Mammary epithelial cell (primary cell): ENCODE data around the gene CEACAM16.

Experiments
- CTCF ChIP-seq, 2 donors: IDR thresholded peaks in 1 of 2; conservative IDR thresholded peaks in 1 of 2; 2 replicates each; pipeline ENCODE4 v1.5.1; 2011 to 2012; ENCODE audit warnings: inconsistent platforms in 2 of 2, low read length in 2 of 2, mild to moderate bottlenecking in 2 of 2, control low read depth in 1 of 2, low read depth in 1 of 2; ENCODE audit not compliant: insufficient read depth in 1 of 2; ENCODE audit errors: extremely low read depth in 1 of 2
- EZH2 ChIP-seq: IDR thresholded peaks from 2 replicates; pipeline ENCODE4 v1.6.1; 2012; ENCODE audit warnings: low read length, inconsistent platforms, borderline replicate concordance

GRCh38 chr19:44710483-44710882 lies 11.5 kb downstream of the CEACAM16 start:
- TF ChIP-seq CTCF (conservative IDR thresholded peaks at IDR 0.05 in 1 of 2, IDR thresholded peaks at IDR 0.05 in 1 of 2; ENCODE audit: extremely low read depth in 1 of 2, insufficient read depth in 1 of 2, low read depth in 1 of 2, low read length in 2 of 2) (no peak), EZH2 (no peak)
